ENCODE data around the gene TBC1D22A.

TBC1D22A gene

GRCh38 chr22:47190957-47191670, 428.7 kb downstream of the TBC1D22A start:
- H2AK5ac ChIP-seq (ENCODE audit: low read length) = no peak overlapping the region
- H3K27ac ChIP-seq (ENCODE audit: low read depth, low read length) = no peak overlapping the region
- H3K9ac ChIP-seq (ENCODE audit: low read length) = no peak overlapping the region
- H3K56ac ChIP-seq (ENCODE audit: low read length) = no peak overlapping the region
- no peaks in the 10 kb centered on the region for H3K79me2 ChIP-seq (ENCODE audit: control insufficient read depth, insufficient read depth, low read length)
- no peak overlapping the region for H2BK15ac ChIP-seq (replicated peaks; ENCODE audit: low read depth)
- DNase-seq = no peak
- no CpG with 5 or more reads among the region's 11 CpGs for WGBS (ENCODE audit: extremely low coverage, insufficient coverage, low lambda C conversion rate)
- no peak overlapping the region for H2BK5ac ChIP-seq (ENCODE audit: low read length)
- no peak overlapping the region for H4K5ac ChIP-seq (ENCODE audit: low read length)
- no peak overlapping the region for H3K4ac ChIP-seq (ENCODE audit: low read depth, low read length)
- H3K4me3 ChIP-seq (ENCODE audit: low read length) = no peak overlapping the region
- H3K18ac ChIP-seq (ENCODE audit: low read length) = no peak overlapping the region
- no peaks in the 10 kb centered on the region for H3K27me3 ChIP-seq (ENCODE audit: insufficient read depth, low read length, poor library complexity)
- H3K36me3 ChIP-seq (ENCODE audit: control insufficient read depth, insufficient read depth, low read length) = no peaks in the 10 kb centered on the region
- H3K4me1 ChIP-seq (ENCODE audit: control insufficient read depth, low read depth, low read length) = no peaks in the 10 kb centered on the region
- no peak overlapping the region for H3K4me2 ChIP-seq (ENCODE audit: low read length)
- H4K8ac ChIP-seq (ENCODE audit: low read depth, low read length) = no peak overlapping the region
- H3K79me1 ChIP-seq (ENCODE audit: low read length) = no peaks in the 10 kb centered on the region
- H2BK120ac ChIP-seq (ENCODE audit: low read depth, low read length) = no peak overlapping the region
- H3K23ac ChIP-seq (ENCODE audit: low read length) = no peak overlapping the region

- no peak overlapping the region for H3K56ac ChIP-seq (ENCODE audit: low read length)
- H3K4me2 ChIP-seq (ENCODE audit: low read length) = no peak overlapping the region
- no peak overlapping the region for H4K8ac ChIP-seq (ENCODE audit: low read depth, low read length)
- no peaks in the 10 kb centered on the region for H3K4me1 ChIP-seq (ENCODE audit: control insufficient read depth, low read depth, low read length)
- H3K4ac ChIP-seq (ENCODE audit: low read depth, low read length) = no peak overlapping the region
- no CpG with 5 or more reads among the region's 25 CpGs for WGBS (ENCODE audit: extremely low coverage, insufficient coverage, low lambda C conversion rate)
- no peak overlapping the region for H2BK5ac ChIP-seq (ENCODE audit: low read length)
- H2BK120ac ChIP-seq (ENCODE audit: low read depth, low read length) = no peak overlapping the region
- no peak overlapping the region for H3K27ac ChIP-seq (ENCODE audit: low read depth, low read length)
- H3K79me1 ChIP-seq (ENCODE audit: low read length) = no peaks in the 10 kb centered on the region
- H3K18ac ChIP-seq (ENCODE audit: low read length) = no peak overlapping the region
- H3K23ac ChIP-seq (ENCODE audit: low read length) = no peak overlapping the region
- H3K27me3 ChIP-seq (ENCODE audit: insufficient read depth, low read length, poor library complexity) = no peaks in the 10 kb centered on the region
- no peak overlapping the region for H2AK5ac ChIP-seq (ENCODE audit: low read length)
- no peak overlapping the region for H3K4me3 ChIP-seq (ENCODE audit: low read length)
- DNase-seq = no peak
- no peaks in the 10 kb centered on the region for H3K79me2 ChIP-seq (ENCODE audit: control insufficient read depth, insufficient read depth, low read length)
- no peak overlapping the region for H3K9ac ChIP-seq (ENCODE audit: low read length)
- no peaks in the 10 kb centered on the region for H3K36me3 ChIP-seq (ENCODE audit: control insufficient read depth, insufficient read depth, low read length)
- no peak overlapping the region for H2BK15ac ChIP-seq (replicated peaks; ENCODE audit: low read depth)
- no peak overlapping the region for H4K5ac ChIP-seq (ENCODE audit: low read length)
Measured at GRCh38 chr22:47191671-47192650, 429.5 kb downstream of the TBC1D22A start.

- H3K9ac ChIP-seq (ENCODE audit: low read length) = no peak overlapping the region
- H3K4me2 ChIP-seq (ENCODE audit: low read length) = no peak overlapping the region
- H3K23ac ChIP-seq (ENCODE audit: low read length) = no peak overlapping the region
- no peaks in the 10 kb centered on the region for H3K79me2 ChIP-seq (ENCODE audit: control insufficient read depth, insufficient read depth, low read length)
- no peak overlapping the region for H3K4ac ChIP-seq (ENCODE audit: low read depth, low read length)
- H4K5ac ChIP-seq (ENCODE audit: low read length) = no peak overlapping the region
- H3K18ac ChIP-seq (ENCODE audit: low read length) = no peak overlapping the region
- no peak overlapping the region for H3K56ac ChIP-seq (ENCODE audit: low read length)
- no peaks in the 10 kb centered on the region for H3K4me1 ChIP-seq (ENCODE audit: control insufficient read depth, low read depth, low read length)
- H3K79me1 ChIP-seq (ENCODE audit: low read length) = no peaks in the 10 kb centered on the region
- no peak for DNase-seq
- H3K27ac ChIP-seq (ENCODE audit: low read depth, low read length) = no peak overlapping the region
- H2AK5ac ChIP-seq (ENCODE audit: low read length) = no peak overlapping the region
- no peak overlapping the region for H2BK15ac ChIP-seq (replicated peaks; ENCODE audit: low read depth)
- no peaks in the 10 kb centered on the region for H3K27me3 ChIP-seq (ENCODE audit: insufficient read depth, low read length, poor library complexity)
- no peak overlapping the region for H2BK120ac ChIP-seq (ENCODE audit: low read depth, low read length)
- no CpG with 5 or more reads among the region's 32 CpGs for WGBS (ENCODE audit: extremely low coverage, insufficient coverage, low lambda C conversion rate)
- H2BK5ac ChIP-seq (ENCODE audit: low read length) = no peak overlapping the region
- no peak overlapping the region for H3K4me3 ChIP-seq (ENCODE audit: low read length)
- H4K8ac ChIP-seq (ENCODE audit: low read depth, low read length) = no peak overlapping the region
- no peaks in the 10 kb centered on the region for H3K36me3 ChIP-seq (ENCODE audit: control insufficient read depth, insufficient read depth, low read length)
Measured at GRCh38 chr22:47192651-47193437, 430.4 kb downstream of the TBC1D22A start.

GRCh38 chr22:47193606-47194329, 431.3 kb downstream of the TBC1D22A start:
- no peak overlapping the region for H2AK5ac ChIP-seq (ENCODE audit: low read length)
- no peaks in the 10 kb centered on the region for H3K79me1 ChIP-seq (ENCODE audit: low read length)
- no peak overlapping the region for H2BK5ac ChIP-seq (ENCODE audit: low read length)
- no peak overlapping the region for H3K18ac ChIP-seq (ENCODE audit: low read length)
- no peak overlapping the region for H3K4ac ChIP-seq (ENCODE audit: low read depth, low read length)
- H3K4me3 ChIP-seq (ENCODE audit: low read length) = no peak overlapping the region
- H2BK15ac ChIP-seq (replicated peaks; ENCODE audit: low read depth) = no peak overlapping the region
- H3K4me2 ChIP-seq (ENCODE audit: low read length) = no peak overlapping the region
- no peaks in the 10 kb centered on the region for H3K36me3 ChIP-seq (ENCODE audit: control insufficient read depth, insufficient read depth, low read length)
- H3K23ac ChIP-seq (ENCODE audit: low read length) = no peak overlapping the region
- H4K5ac ChIP-seq (ENCODE audit: low read length) = no peak overlapping the region
- H3K9ac ChIP-seq (ENCODE audit: low read length) = no peak overlapping the region
- H3K27me3 ChIP-seq (ENCODE audit: insufficient read depth, low read length, poor library complexity) = no peaks in the 10 kb centered on the region
- no CpG with 5 or more reads among the region's 19 CpGs for WGBS (ENCODE audit: extremely low coverage, insufficient coverage, low lambda C conversion rate)
- H3K27ac ChIP-seq (ENCODE audit: low read depth, low read length) = no peak overlapping the region
- no peak overlapping the region for H2BK120ac ChIP-seq (ENCODE audit: low read depth, low read length)
- no peak overlapping the region for H4K8ac ChIP-seq (ENCODE audit: low read depth, low read length)
- H3K56ac ChIP-seq (ENCODE audit: low read length) = no peak overlapping the region
- no peaks in the 10 kb centered on the region for H3K79me2 ChIP-seq (ENCODE audit: control insufficient read depth, insufficient read depth, low read length)
- H3K4me1 ChIP-seq (ENCODE audit: control insufficient read depth, low read depth, low read length) = no peaks in the 10 kb centered on the region
- DNase-seq = no peak

- WGBS (ENCODE audit: extremely low coverage, insufficient coverage, low lambda C conversion rate) = no CpG with 5 or more reads among the region's 6 CpGs
- Histone ChIP-seq H3K27ac (ENCODE audit: low read depth, low read length) (no peak overlapping the region), H3K36me3 (ENCODE audit: control insufficient read depth, insufficient read depth, low read length) (no peaks in the 10 kb centered on the region), H2BK15ac (replicated peaks; ENCODE audit: low read depth) (no peak overlapping the region), H3K4ac (ENCODE audit: low read depth, low read length) (no peak overlapping the region), H3K56ac (ENCODE audit: low read length) (no peak overlapping the region), H3K18ac (ENCODE audit: low read length) (no peak overlapping the region), H3K4me3 (ENCODE audit: low read length) (no peak overlapping the region), H3K9ac (ENCODE audit: low read length) (no peak overlapping the region), H3K23ac (ENCODE audit: low read length) (no peak overlapping the region), H2AK5ac (ENCODE audit: low read length) (no peak overlapping the region), H3K4me2 (ENCODE audit: low read length) (no peak overlapping the region), H3K4me1 (ENCODE audit: control insufficient read depth, low read depth, low read length) (no peaks in the 10 kb centered on the region), H3K27me3 (ENCODE audit: insufficient read depth, low read length, poor library complexity) (no peaks in the 10 kb centered on the region), H3K79me2 (ENCODE audit: control insufficient read depth, insufficient read depth, low read length) (no peaks in the 10 kb centered on the region), H4K5ac (ENCODE audit: low read length) (no peak overlapping the region), H2BK5ac (ENCODE audit: low read length) (no peak overlapping the region), H2BK120ac (ENCODE audit: low read depth, low read length) (no peak overlapping the region), H4K8ac (ENCODE audit: low read depth, low read length) (no peak overlapping the region), H3K79me1 (ENCODE audit: low read length) (no peaks in the 10 kb centered on the region)
- no peak for DNase-seq
Measured at GRCh38 chr22:47194476-47195155, 432.2 kb downstream of the TBC1D22A start.

Data from mesendoderm (in vitro differentiated cells).